ENCODE data around the gene ZFP28.

DNA sequence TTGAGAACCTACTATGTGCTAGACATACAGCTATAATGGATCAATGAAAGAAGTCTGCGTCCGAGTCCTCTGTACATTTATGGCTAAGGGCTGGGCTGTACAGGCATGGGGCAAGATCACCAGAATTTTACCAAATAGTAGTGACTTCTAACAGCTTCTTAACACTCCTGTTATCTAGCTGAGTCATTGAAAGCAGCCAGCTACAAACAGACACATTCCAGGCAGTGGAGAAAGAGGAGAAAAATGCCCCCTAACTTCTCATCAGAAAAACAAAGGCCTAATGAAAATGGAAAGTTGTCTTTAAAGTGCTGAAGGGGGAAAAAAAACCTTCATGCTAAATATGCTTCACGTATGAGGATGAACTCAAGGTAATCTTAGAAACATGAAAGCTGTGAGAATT lies 47.3 kb upstream of the ZFP28 start:
- TF ChIP-seq, protein P1, sequence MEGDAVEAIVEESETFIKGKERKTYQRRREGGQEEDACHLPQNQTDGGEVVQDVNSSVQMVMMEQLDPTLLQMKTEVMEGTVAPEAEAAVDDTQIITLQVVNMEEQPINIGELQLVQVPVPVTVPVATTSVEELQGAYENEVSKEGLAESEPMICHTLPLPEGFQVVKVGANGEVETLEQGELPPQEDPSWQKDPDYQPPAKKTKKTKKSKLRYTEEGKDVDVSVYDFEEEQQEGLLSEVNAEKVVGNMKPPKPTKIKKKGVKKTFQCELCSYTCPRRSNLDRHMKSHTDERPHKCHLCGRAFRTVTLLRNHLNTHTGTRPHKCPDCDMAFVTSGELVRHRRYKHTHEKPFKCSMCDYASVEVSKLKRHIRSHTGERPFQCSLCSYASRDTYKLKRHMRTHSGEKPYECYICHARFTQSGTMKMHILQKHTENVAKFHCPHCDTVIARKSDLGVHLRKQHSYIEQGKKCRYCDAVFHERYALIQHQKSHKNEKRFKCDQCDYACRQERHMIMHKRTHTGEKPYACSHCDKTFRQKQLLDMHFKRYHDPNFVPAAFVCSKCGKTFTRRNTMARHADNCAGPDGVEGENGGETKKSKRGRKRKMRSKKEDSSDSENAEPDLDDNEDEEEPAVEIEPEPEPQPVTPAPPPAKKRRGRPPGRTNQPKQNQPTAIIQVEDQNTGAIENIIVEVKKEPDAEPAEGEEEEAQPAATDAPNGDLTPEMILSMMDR (IDR thresholded peaks at IDR 0.05; ENCODE audit: insufficient read depth, low read depth, low read length), result no peak
- TF ChIP-seq EZH2 (IDR thresholded peaks at IDR 0.05; ENCODE audit: insufficient read depth, low read length), result no peak

All from astrocyte (in vitro differentiated cells and primary cell).